Measurements from ENCODE around the gene SPEM1. TPM values are rescaled to one million over a fixed set of nuclear protein-coding genes. Genes with fewer than 3 reads are reported as not detected.

The SPEM1 gene
- total and polyA plus RNA-seq, 2 of the 13 experiments (the other 11 are each of a cell fraction or from before 2014, with no cell fraction given) = not detected

DNA sequence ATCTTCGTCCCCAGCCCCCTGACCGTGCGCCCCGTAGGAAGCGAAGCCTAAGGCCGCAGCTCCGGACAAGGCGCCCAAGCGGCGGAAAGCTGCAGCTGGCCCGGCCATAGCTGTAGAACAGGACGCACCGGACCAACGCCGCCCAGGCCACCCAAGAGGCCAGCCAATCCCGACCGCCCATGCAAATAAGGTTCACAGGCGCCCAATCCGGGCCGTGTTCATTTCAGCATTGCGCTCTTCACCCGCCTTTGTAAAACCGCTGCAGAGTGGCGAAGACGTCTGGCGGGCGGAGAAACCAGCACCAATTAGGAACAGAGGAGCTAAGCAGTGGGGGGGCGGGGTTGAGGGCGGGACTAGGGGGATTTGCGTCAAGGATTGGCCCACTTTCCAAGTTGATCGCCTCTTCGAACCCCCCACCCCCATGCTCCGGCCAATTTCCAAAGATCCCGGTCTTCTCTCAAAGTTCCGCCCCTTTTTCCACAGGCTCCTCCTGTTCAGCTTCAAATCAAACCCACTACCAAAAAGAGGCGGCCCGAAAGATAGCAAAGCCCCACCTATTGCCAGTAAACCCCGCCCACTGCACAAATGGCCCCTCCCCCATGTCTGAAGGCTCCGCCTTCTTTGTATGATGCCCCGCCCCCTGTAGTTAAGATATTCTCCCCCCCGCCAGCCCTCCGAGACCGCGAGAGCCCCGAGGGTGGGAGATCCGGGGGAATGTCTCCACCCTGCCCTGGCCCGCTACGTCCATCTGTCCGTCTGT is 16.0 kb upstream of the SPEM1 start, which contains the start of gene TMEM256 (continued):
- TF ChIP-seq, protein P1, sequence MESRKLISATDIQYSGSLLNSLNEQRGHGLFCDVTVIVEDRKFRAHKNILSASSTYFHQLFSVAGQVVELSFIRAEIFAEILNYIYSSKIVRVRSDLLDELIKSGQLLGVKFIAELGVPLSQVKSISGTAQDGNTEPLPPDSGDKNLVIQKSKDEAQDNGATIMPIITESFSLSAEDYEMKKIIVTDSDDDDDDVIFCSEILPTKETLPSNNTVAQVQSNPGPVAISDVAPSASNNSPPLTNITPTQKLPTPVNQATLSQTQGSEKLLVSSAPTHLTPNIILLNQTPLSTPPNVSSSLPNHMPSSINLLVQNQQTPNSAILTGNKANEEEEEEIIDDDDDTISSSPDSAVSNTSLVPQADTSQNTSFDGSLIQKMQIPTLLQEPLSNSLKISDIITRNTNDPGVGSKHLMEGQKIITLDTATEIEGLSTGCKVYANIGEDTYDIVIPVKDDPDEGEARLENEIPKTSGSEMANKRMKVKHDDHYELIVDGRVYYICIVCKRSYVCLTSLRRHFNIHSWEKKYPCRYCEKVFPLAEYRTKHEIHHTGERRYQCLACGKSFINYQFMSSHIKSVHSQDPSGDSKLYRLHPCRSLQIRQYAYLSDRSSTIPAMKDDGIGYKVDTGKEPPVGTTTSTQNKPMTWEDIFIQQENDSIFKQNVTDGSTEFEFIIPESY (CRISPR knock-in tag; IDR thresholded peaks at IDR 0.05) = 0 out of 2 replicates have a peak, but pooled peaks have one; percentile 8
- TF ChIP-seq ZNF552 (CRISPR knock-in tag; IDR thresholded peaks at IDR 0.05; ENCODE audit: borderline replicate concordance) (no peak), TP53 (CRISPR knock-in tag; conservative IDR thresholded peaks at IDR 0.05) (0 out of 2 replicates have a peak, but pooled peaks have one; percentile 16), ZNF207 (IDR thresholded peaks at IDR 0.05; ENCODE audit: borderline replicate concordance) (no peak), POLR2G (IDR thresholded peaks at IDR 0.05; ENCODE audit: low read depth, low read length) (peak; percentile 96), BRD4 (CRISPR knock-in tag; IDR thresholded peaks at IDR 0.05) (peak; percentile 51; the same call in 1 of the 2 replicates), ZNF263 (CRISPR knock-in tag; IDR thresholded peaks at IDR 0.05) (peak; percentile 57; the same call in 1 of the 2 replicates), SP2 (CRISPR knock-in tag; IDR thresholded peaks at IDR 0.05) (peak; percentile 81), SALL2 (CRISPR knock-in tag; IDR thresholded peaks at IDR 0.05) (no peak), ETV5 (CRISPR knock-in tag; IDR thresholded peaks at IDR 0.05; ENCODE audit: borderline replicate concordance) (no peak), SP1 (IDR thresholded peaks at IDR 0.05) (no peak), SP1 (CRISPR knock-in tag; IDR thresholded peaks at IDR 0.05) (peak; percentile 70), MED13 (CRISPR knock-in tag; IDR thresholded peaks at IDR 0.05) (0 out of 2 replicates have a peak, but pooled peaks have one; percentile 65), RNF2 (conservative IDR thresholded peaks at IDR 0.05; ENCODE audit: low read depth) (no peak), HNRNPLL (IDR thresholded peaks at IDR 0.05; ENCODE audit: low read depth, low read length, poor library complexity, severe bottlenecking) (peak; percentile 79), ZNF431 (CRISPR knock-in tag; IDR thresholded peaks at IDR 0.05; ENCODE audit: borderline replicate concordance, low read depth) (no peak)
- TF ChIP-seq, protein P2, sequence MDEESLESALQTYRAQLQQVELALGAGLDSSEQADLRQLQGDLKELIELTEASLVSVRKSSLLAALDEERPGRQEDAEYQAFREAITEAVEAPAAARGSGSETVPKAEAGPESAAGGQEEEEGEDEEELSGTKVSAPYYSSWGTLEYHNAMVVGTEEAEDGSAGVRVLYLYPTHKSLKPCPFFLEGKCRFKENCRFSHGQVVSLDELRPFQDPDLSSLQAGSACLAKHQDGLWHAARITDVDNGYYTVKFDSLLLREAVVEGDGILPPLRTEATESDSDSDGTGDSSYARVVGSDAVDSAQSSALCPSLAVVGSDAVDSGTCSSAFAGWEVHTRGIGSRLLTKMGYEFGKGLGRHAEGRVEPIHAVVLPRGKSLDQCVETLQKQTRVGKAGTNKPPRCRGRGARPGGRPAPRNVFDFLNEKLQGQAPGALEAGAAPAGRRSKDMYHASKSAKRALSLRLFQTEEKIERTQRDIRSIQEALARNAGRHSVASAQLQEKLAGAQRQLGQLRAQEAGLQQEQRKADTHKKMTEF (CRISPR knock-in tag; IDR thresholded peaks at IDR 0.05) = 0 out of 2 replicates have a peak, but pooled peaks have one; percentile 18
- TF ChIP-seq, protein P3, sequence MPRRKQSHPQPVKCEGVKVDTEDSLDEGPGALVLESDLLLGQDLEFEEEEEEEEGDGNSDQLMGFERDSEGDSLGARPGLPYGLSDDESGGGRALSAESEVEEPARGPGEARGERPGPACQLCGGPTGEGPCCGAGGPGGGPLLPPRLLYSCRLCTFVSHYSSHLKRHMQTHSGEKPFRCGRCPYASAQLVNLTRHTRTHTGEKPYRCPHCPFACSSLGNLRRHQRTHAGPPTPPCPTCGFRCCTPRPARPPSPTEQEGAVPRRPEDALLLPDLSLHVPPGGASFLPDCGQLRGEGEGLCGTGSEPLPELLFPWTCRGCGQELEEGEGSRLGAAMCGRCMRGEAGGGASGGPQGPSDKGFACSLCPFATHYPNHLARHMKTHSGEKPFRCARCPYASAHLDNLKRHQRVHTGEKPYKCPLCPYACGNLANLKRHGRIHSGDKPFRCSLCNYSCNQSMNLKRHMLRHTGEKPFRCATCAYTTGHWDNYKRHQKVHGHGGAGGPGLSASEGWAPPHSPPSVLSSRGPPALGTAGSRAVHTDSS (CRISPR knock-in tag; conservative IDR thresholded peaks at IDR 0.05) = no peak
- TF ChIP-seq, protein P4, sequence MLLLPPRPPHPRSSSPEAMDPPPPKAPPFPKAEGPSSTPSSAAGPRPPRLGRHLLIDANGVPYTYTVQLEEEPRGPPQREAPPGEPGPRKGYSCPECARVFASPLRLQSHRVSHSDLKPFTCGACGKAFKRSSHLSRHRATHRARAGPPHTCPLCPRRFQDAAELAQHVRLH (CRISPR knock-in tag; IDR thresholded peaks at IDR 0.05; ENCODE audit: borderline replicate concordance, low read depth) = 0 out of 2 replicates have a peak, but pooled peaks have one; percentile 35
- TF ChIP-seq, protein P5, sequence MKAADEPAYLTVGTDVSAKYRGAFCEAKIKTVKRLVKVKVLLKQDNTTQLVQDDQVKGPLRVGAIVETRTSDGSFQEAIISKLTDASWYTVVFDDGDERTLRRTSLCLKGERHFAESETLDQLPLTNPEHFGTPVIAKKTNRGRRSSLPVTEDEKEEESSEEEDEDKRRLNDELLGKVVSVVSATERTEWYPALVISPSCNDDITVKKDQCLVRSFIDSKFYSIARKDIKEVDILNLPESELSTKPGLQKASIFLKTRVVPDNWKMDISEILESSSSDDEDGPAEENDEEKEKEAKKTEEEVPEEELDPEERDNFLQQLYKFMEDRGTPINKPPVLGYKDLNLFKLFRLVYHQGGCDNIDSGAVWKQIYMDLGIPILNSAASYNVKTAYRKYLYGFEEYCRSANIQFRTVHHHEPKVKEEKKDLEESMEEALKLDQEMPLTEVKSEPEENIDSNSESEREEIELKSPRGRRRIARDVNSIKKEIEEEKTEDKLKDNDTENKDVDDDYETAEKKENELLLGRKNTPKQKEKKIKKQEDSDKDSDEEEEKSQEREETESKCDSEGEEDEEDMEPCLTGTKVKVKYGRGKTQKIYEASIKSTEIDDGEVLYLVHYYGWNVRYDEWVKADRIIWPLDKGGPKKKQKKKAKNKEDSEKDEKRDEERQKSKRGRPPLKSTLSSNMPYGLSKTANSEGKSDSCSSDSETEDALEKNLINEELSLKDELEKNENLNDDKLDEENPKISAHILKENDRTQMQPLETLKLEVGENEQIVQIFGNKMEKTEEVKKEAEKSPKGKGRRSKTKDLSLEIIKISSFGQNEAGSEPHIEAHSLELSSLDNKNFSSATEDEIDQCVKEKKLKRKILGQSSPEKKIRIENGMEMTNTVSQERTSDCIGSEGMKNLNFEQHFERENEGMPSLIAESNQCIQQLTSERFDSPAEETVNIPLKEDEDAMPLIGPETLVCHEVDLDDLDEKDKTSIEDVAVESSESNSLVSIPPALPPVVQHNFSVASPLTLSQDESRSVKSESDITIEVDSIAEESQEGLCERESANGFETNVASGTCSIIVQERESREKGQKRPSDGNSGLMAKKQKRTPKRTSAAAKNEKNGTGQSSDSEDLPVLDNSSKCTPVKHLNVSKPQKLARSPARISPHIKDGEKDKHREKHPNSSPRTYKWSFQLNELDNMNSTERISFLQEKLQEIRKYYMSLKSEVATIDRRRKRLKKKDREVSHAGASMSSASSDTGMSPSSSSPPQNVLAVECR (CRISPR knock-in tag; IDR thresholded peaks at IDR 0.05; ENCODE audit: borderline replicate concordance) = peak; percentile 71; the same call in 1 of the 2 replicates
